T-helper 1 cell treated with Interleukin-12 subunit alpha and Interleukin-12 subunit beta and Interleukin-4 antibody, amounts not matched to agents 30 μg/mL and 1 μg/mL, for 36 hours (primary cell): Measurements from ENCODE around the gene IDNK.
A peak's percentile ranks its signal among the peaks of the same experiment; 100 is the strongest.

Source experiments
- H3K27ac Mint-ChIP-seq: one replicate; pipeline ENCODE4 v1.8.0; 2021; ENCODE audit warnings: mild to moderate bottlenecking, mixed read lengths
- H3K27me3 Mint-ChIP-seq: one replicate; pipeline ENCODE4 v1.8.0; 2021; ENCODE audit warnings: low read depth, mixed read lengths
- H3K36me3 Mint-ChIP-seq: one replicate; pipeline ENCODE4 v1.8.0; 2021; ENCODE audit warnings: low read depth, mixed read lengths
- H3K4me1 Mint-ChIP-seq: one replicate; pipeline ENCODE4 v1.8.0; 2021; ENCODE audit warnings: low read depth, mixed read lengths
- H3K4me3 Mint-ChIP-seq: one replicate; pipeline ENCODE4 v1.8.0; 2021; ENCODE audit warnings: mild to moderate bottlenecking, moderate library complexity, mixed read lengths
- H3K9me3 Mint-ChIP-seq: one replicate; pipeline ENCODE4 v1.8.0; 2021; ENCODE audit warnings: mixed read lengths

IDNK gene

GRCh38 chr9:83622433-83622938, 457 bp upstream of the IDNK start:
- Mint-ChIP-seq H3K27me3 (peaks cover 5% of the 10 kb centered on the region), H3K4me3 (peak overlapping the region; percentile 95), H3K27ac (peak overlapping the region; percentile 98), H3K9me3 (no peaks in the 10 kb centered on the region), H3K36me3 (peaks cover 11% of the 10 kb centered on the region), H3K4me1 (peaks cover 24% of the 10 kb centered on the region)

- H3K36me3 Mint-ChIP-seq = peaks cover 11% of the 10 kb centered on the region
- H3K4me1 Mint-ChIP-seq = peaks cover 24% of the 10 kb centered on the region
- no peaks in the 10 kb centered on the region for H3K9me3 Mint-ChIP-seq
- H3K27ac Mint-ChIP-seq = peak overlapping the region; percentile 84
- peaks cover 5% of the 10 kb centered on the region for H3K27me3 Mint-ChIP-seq
- peak overlapping the region; percentile 95 for H3K4me3 Mint-ChIP-seq
Observed at GRCh38 chr9:83623679-83624076, 735 bp downstream of the IDNK start.

- peaks cover under 1% of the 10 kb centered on the region for H3K27me3 Mint-ChIP-seq
- peaks cover 17% of the 10 kb centered on the region for H3K36me3 Mint-ChIP-seq
- H3K27ac Mint-ChIP-seq = no peak overlapping the region
- H3K4me3 Mint-ChIP-seq = no peak overlapping the region
- H3K9me3 Mint-ChIP-seq = no peaks in the 10 kb centered on the region
- H3K4me1 Mint-ChIP-seq = peaks cover 24% of the 10 kb centered on the region
Observed at GRCh38 chr9:83625178-83625577, 2.2 kb downstream of the IDNK start.

GRCh38 chr9:83628540-83628939, 5.6 kb downstream of the IDNK start:
- Mint-ChIP-seq H3K27ac (no peak overlapping the region), H3K36me3 (peaks cover 18% of the 10 kb centered on the region), H3K4me1 (peaks cover 19% of the 10 kb centered on the region), H3K4me3 (no peak overlapping the region), H3K9me3 (no peaks in the 10 kb centered on the region), H3K27me3 (no peaks in the 10 kb centered on the region)

- Mint-ChIP-seq H3K27ac (no peak overlapping the region), H3K4me3 (no peak overlapping the region), H3K27me3 (no peaks in the 10 kb centered on the region), H3K4me1 (peaks cover 11% of the 10 kb centered on the region), H3K36me3 (peaks cover 14% of the 10 kb centered on the region), H3K9me3 (no peaks in the 10 kb centered on the region)
Observed at GRCh38 chr9:83629433-83630104, 6.6 kb downstream of the IDNK start.

- Mint-ChIP-seq H3K27me3 (no peaks in the 10 kb centered on the region), H3K4me3 (no peak overlapping the region), H3K36me3 (peaks cover 11% of the 10 kb centered on the region), H3K4me1 (peaks cover 4% of the 10 kb centered on the region), H3K9me3 (no peaks in the 10 kb centered on the region), H3K27ac (no peak overlapping the region)
Observed at GRCh38 chr9:83630938-83631457, 8.1 kb downstream of the IDNK start.

GRCh38 chr9:83633255-83633654, 10.3 kb downstream of the IDNK start:
- no peak overlapping the region for H3K27ac Mint-ChIP-seq
- no peak overlapping the region for H3K4me3 Mint-ChIP-seq
- no peaks in the 10 kb centered on the region for H3K27me3 Mint-ChIP-seq
- H3K4me1 Mint-ChIP-seq = peaks cover 4% of the 10 kb centered on the region
- H3K9me3 Mint-ChIP-seq = no peaks in the 10 kb centered on the region
- H3K36me3 Mint-ChIP-seq = peaks cover 10% of the 10 kb centered on the region

GRCh38 chr9:83633676-83634075, 10.7 kb downstream of the IDNK start:
- Mint-ChIP-seq H3K36me3 (peaks cover 10% of the 10 kb centered on the region), H3K4me3 (no peak overlapping the region), H3K4me1 (peaks cover 4% of the 10 kb centered on the region), H3K9me3 (no peaks in the 10 kb centered on the region), H3K27me3 (no peaks in the 10 kb centered on the region), H3K27ac (no peak overlapping the region)

- Mint-ChIP-seq H3K4me1 (peaks cover 1% of the 10 kb centered on the region), H3K9me3 (no peaks in the 10 kb centered on the region), H3K27me3 (no peaks in the 10 kb centered on the region), H3K4me3 (no peak overlapping the region), H3K27ac (no peak overlapping the region), H3K36me3 (peaks cover 4% of the 10 kb centered on the region)
Observed at GRCh38 chr9:83636813-83637212, 13.9 kb downstream of the IDNK start.

- Mint-ChIP-seq H3K4me3 (no peak overlapping the region), H3K27me3 (no peaks in the 10 kb centered on the region), H3K27ac (no peak overlapping the region), H3K36me3 (peaks cover 2% of the 10 kb centered on the region), H3K9me3 (no peaks in the 10 kb centered on the region), H3K4me1 (no peaks in the 10 kb centered on the region)
Observed at GRCh38 chr9:83637389-83637788, 14.4 kb downstream of the IDNK start.

- Mint-ChIP-seq H3K4me3 (no peak overlapping the region), H3K27ac (no peak overlapping the region), H3K4me1 (peaks cover 2% of the 10 kb centered on the region), H3K36me3 (peaks cover 2% of the 10 kb centered on the region), H3K27me3 (no peaks in the 10 kb centered on the region), H3K9me3 (no peaks in the 10 kb centered on the region)
Observed at GRCh38 chr9:83639266-83639665, 16.3 kb downstream of the IDNK start.

- Mint-ChIP-seq H3K9me3 (no peaks in the 10 kb centered on the region), H3K4me3 (no peak overlapping the region), H3K27ac (no peak overlapping the region), H3K36me3 (peaks cover 2% of the 10 kb centered on the region), H3K27me3 (no peaks in the 10 kb centered on the region), H3K4me1 (peaks cover 2% of the 10 kb centered on the region)
Observed at GRCh38 chr9:83642793-83643192, 19.9 kb downstream of the IDNK start.

- Mint-ChIP-seq H3K36me3 (peaks cover 8% of the 10 kb centered on the region), H3K4me1 (peaks cover 2% of the 10 kb centered on the region), H3K27me3 (no peaks in the 10 kb centered on the region), H3K4me3 (no peak overlapping the region), H3K27ac (no peak overlapping the region), H3K9me3 (no peaks in the 10 kb centered on the region)
Observed at GRCh38 chr9:83646500-83647239, 23.7 kb downstream of the IDNK start.

- H3K36me3 Mint-ChIP-seq = peaks cover 18% of the 10 kb centered on the region
- H3K4me3 Mint-ChIP-seq = no peak overlapping the region
- H3K4me1 Mint-ChIP-seq = peaks cover 2% of the 10 kb centered on the region
- no peaks in the 10 kb centered on the region for H3K27me3 Mint-ChIP-seq
- no peak overlapping the region for H3K27ac Mint-ChIP-seq
- H3K9me3 Mint-ChIP-seq = no peaks in the 10 kb centered on the region
Observed at GRCh38 chr9:83649080-83649479, 26.1 kb downstream of the IDNK start.

- H3K9me3 Mint-ChIP-seq = no peaks in the 10 kb centered on the region
- no peak overlapping the region for H3K4me3 Mint-ChIP-seq
- peaks cover 18% of the 10 kb centered on the region for H3K36me3 Mint-ChIP-seq
- no peak overlapping the region for H3K27ac Mint-ChIP-seq
- H3K27me3 Mint-ChIP-seq = no peaks in the 10 kb centered on the region
- H3K4me1 Mint-ChIP-seq = peaks cover 2% of the 10 kb centered on the region
Observed at GRCh38 chr9:83649515-83649914, 26.6 kb downstream of the IDNK start.
